BJ (cell line): ENCODE results near the gene SCYL2. TPM values are rescaled to one million over a fixed set of nuclear protein-coding genes. Genes with fewer than 3 reads are reported as not detected.

Experiments
- CTCF ChIA-PET: fragments of 350-600 bp; formaldehyde crosslinking; extraction: SDS; loops from one replicate; lab custom pipeline; 2021; ENCODE audit warnings: antibody characterized with exemption, inconsistent platforms; lab: Yijun Ruan, JAX
- POLR2A ChIA-PET: fragments of 300-600 bp; sonication (Branson Sonifier 250); formaldehyde crosslinking; extraction: SDS; loops from one replicate; lab custom pipeline; 2021; ENCODE audit warnings: antibody characterized with exemption; lab: Charles Lee
- DNase-seq: peaks from one replicate; pipeline ENCODE4 v3.0.0-alpha.2; 2011; ENCODE audit warnings: low read depth
- H3K27me3 ChIP-seq: 2 replicates; pipeline ENCODE4 v1.6.0; 2011; ENCODE audit warnings: low read length; ENCODE audit not compliant: control insufficient read depth, insufficient read depth
- H3K36me3 ChIP-seq: 2 replicates; pipeline ENCODE4 v1.5.1; 2011; ENCODE audit warnings: low read length; ENCODE audit not compliant: control insufficient read depth, insufficient read depth
- H3K4me3 ChIP-seq: 2 replicates; pipeline ENCODE4 v1.5.1; 2011; ENCODE audit warnings: low read depth, mild to moderate bottlenecking, control low read depth, low read length
- polyA plus RNA-seq: library from polyadenylated mRNA; depleted of rRNA; stranded (reverse); fragments of >200 nt; gene quantifications from 2 replicates; pipeline ENCODE4 v1.2.3, GENCODE V29; 2011
- TF ChIP-seq, protein P1 (sequence below): IDR thresholded peaks from 2 replicates; pipeline ENCODE4 v1.5.1; 2011; ENCODE audit warnings: low read depth, mild to moderate bottlenecking, control low read depth, inconsistent platforms, low read length, moderate library complexity; ENCODE audit not compliant: insufficient read depth

SCYL2 gene
- polyA plus RNA-seq, 1 experiment = 12.4 TPM

DNA sequence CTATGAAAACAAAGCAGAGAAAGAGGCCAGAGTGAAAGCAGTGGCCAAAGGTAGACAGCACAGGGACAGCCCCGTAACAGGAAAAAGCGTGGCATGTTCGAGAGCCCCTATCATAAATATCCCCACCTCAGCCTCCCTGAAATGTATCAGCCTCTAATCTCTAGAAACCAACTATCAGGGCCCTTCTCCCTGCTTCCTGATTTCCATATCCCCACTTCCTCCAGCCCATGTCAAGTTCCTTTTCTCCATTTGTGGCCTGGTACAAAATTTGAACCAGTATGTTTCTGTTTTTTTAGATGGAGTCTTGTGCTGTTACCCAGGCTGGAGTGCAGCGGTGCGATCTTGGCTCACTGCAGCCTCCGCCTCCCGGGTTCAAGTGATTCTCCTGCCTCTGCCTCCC, 17.0 kb upstream of the SCYL2 start:
- Histone ChIP-seq H3K36me3 (no peaks in the 10 kb centered on the region), H3K27me3 (no peaks in the 10 kb centered on the region), H3K4me3 (no peak overlapping the region)
- ChIA-PET CTCF (no interaction called here), POLR2A (no interaction called here)
- no peak for DNase-seq
- TF ChIP-seq, protein P1, sequence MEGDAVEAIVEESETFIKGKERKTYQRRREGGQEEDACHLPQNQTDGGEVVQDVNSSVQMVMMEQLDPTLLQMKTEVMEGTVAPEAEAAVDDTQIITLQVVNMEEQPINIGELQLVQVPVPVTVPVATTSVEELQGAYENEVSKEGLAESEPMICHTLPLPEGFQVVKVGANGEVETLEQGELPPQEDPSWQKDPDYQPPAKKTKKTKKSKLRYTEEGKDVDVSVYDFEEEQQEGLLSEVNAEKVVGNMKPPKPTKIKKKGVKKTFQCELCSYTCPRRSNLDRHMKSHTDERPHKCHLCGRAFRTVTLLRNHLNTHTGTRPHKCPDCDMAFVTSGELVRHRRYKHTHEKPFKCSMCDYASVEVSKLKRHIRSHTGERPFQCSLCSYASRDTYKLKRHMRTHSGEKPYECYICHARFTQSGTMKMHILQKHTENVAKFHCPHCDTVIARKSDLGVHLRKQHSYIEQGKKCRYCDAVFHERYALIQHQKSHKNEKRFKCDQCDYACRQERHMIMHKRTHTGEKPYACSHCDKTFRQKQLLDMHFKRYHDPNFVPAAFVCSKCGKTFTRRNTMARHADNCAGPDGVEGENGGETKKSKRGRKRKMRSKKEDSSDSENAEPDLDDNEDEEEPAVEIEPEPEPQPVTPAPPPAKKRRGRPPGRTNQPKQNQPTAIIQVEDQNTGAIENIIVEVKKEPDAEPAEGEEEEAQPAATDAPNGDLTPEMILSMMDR = no peak

DNA sequence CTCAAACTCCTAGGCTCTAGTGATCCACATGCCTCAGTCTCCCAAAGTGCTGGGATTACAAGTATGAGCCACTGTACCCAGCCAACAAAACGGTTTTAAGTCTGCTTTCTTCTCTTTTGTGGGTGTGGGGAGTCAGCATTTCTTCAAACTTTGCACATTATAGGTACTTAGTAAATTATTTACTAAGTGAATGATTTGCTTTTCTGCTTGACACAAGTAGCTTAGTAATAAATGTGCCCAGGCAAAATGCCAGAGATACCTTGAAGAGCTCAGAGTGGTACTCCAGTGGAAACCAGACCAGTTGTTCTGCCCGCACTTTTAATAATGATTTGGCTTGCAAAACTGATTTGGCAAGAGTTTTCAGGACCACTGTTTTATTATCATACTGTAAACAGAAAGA, 15.1 kb upstream of the SCYL2 start:
- Histone ChIP-seq H3K4me3 (no peak overlapping the region), H3K36me3 (no peaks in the 10 kb centered on the region), H3K27me3 (no peaks in the 10 kb centered on the region)
- ChIA-PET POLR2A (no interaction called here), CTCF (interaction anchor here (1.6 kb wide), 1 partner anchor 11 kb away, joined by 4 read pairs; no protein-coding TSS in a partner anchor)
- TF ChIP-seq, protein P1 = no peak
- no peak for DNase-seq

DNA sequence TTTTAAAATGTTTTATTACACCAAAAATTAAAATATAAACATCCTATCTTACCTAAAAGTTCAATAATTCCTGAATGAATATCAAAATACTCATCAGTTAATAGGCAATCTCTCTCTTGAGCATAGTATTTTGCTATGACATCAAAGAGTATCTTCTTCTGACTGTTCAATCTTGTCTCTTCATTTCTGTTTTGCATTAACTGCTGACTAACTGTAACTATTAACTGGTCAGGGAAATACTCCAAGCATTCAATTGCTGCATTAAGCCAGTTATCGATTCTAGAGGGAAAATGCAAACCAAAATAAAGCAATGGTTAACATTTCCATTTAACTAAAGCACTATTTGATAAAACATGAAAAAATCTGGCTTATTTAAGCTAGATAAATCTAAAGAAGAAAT, 13.5 kb upstream of the SCYL2 start:
- ChIA-PET POLR2A (no interaction called here), CTCF (no interaction called here)
- Histone ChIP-seq H3K4me3 (no peak overlapping the region), H3K27me3 (no peaks in the 10 kb centered on the region), H3K36me3 (no peaks in the 10 kb centered on the region)
- no peak for DNase-seq
- TF ChIP-seq, protein P1 = no peak

DNA sequence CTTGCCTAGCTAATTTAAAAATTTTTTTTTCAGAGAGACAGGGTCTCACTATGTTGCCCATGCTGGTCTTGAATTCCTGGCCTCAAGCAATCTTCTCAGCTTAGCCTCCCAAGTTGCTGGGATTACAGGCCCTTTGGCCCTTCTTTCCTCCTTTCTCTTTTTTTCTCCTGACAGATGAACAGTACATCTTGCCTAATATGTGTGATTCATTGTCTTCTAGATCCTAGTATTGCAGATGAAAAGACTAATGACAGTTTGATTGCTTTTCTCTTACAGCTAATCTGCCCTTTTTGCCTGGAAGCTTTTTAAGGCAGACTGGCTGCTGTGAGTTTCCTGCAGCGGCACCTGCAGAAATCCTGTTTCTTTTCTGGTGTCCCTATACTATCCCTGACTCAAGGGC, 12.1 kb upstream of the SCYL2 start:
- ChIA-PET POLR2A (no interaction called here), CTCF (interaction anchor here (0.6 to 1.5 kb wide), 2 partner anchors 10 to 20 kb away, joined by 3 to 4 read pairs; no protein-coding TSS in a partner anchor)
- H3K4me3 ChIP-seq = no peak overlapping the region
- TF ChIP-seq, protein P1 = no peak
- no peak for DNase-seq
- H3K36me3 ChIP-seq = no peaks in the 10 kb centered on the region
- H3K27me3 ChIP-seq = no peaks in the 10 kb centered on the region

DNA sequence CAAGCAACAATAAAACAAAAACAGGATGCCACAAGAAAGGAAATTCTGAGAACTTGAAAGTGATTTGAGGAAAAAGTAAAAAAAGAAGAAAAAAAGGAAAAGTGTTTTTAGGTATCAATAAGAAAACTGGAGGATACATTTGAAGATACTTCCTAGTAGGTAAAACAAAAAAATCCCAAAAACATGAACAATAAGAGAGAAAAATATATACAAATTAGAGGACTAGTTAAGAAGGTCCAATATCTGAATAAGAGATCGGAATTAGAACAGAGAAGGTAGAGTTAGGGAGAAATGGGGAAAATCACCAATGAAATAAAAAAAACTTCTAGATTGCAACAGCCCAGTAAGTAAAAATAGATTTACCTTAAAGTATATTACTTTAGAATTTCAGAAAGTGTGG, 8.8 kb upstream of the SCYL2 start:
- no peaks in the 10 kb centered on the region for H3K27me3 ChIP-seq
- H3K36me3 ChIP-seq = no peaks in the 10 kb centered on the region
- no peak overlapping the region for H3K4me3 ChIP-seq
- ChIA-PET POLR2A (no interaction called here), CTCF (no interaction called here)
- no peak for DNase-seq
- TF ChIP-seq, protein P1 = no peak
